ENCODE results near the gene RFXAP.

The RFXAP gene

DNA sequence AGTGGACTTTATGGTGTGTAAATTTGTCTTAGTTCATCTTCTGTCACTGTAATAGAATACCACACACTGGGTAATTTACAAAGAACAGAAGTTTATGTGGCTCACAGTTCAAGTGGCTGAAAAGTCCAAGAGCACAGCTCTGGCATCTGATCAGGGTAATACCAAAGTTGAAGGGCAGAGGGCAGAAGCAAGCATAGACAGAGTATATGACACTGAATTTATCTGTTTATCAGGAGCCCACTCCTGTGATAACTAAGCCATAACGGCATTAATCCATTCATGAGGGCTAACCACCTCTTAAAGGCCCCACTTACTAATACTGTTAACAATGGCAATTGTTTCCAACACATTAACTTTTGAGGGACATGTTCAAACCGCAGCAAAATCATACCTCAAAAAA lies 4.0 kb upstream of the RFXAP start:
- no peak for DNase-seq (ENCODE audit: extremely low read depth in 1 of 2, low read depth in 1 of 2)

DNA sequence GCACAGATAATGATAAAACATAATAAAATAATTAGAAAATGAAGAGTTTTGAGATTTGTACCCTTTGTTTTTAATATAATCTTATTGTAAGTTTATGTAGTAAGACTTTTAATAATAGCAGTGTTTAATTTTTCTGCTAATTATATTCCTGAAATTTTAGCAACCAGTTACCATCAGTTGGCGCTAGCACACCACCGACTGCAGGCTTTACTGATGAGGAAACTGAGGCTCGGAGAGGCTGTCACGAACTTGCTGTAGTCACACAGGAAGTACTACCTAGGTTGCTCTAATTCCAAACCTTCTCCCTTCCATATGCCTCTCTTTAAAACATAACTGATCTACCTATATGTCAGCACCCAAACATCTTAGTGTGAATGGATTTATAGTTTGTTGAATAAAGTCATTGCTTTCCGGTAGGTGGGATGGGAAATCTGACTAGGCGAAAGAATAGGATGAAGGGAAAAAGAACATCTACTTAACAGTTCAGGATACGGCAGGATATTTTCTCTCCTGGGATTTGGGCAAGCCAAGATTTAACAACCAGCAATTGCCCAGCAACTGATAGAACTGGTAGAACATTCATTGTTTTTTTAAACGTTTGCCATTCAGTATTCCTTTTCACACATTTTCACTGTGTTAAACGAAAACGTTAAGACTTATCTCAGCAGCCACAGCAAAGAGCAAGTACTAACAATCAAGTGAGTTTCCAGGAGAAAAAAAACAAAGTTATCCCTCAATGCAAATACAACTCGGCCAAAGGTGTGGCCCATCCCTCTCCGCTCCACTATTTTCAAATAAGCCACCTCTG lies 822 bp upstream of the RFXAP start:
- DNase-seq (ENCODE audit: extremely low read depth in 1 of 2, low read depth in 1 of 2) = no peak

DNA sequence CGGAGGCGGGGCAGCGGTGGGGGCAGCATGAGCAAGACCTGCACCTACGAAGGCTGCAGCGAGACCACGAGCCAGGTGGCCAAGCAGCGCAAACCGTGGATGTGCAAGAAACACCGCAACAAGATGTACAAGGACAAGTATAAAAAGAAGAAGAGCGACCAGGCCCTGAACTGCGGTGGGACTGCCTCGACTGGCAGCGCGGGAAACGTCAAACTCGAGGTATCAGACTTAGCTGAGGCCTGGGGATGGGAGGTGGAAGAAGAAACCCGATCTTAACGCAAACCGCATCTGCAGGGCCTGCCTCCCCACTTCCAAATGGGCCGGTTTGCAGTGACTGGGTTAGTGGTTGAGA lies 693 bp downstream of the RFXAP start:
- DNase-seq (ENCODE audit: extremely low read depth in 1 of 2, low read depth in 1 of 2) = no peak

DNA sequence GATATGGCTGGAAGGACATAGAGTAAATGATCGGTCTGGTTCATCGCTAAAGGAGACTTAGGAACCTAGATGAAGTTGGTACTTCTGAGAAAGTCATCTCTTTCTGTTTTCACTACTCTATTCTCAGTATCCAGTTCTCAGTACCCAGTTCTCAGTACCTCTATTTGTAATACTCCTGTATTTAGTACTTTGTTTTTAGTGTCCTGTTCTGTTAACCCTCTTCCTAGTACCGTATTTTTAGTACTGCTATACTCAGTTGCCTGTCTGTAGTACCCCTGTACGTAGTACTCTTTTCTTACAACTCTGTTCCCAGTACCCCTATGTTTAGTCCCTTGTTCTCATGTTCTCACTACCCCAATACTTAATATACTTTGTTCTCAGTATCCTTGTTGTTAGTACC lies 1.2 kb downstream of the RFXAP start:
- no peak for DNase-seq (ENCODE audit: extremely low read depth in 1 of 2, low read depth in 1 of 2)

DNA sequence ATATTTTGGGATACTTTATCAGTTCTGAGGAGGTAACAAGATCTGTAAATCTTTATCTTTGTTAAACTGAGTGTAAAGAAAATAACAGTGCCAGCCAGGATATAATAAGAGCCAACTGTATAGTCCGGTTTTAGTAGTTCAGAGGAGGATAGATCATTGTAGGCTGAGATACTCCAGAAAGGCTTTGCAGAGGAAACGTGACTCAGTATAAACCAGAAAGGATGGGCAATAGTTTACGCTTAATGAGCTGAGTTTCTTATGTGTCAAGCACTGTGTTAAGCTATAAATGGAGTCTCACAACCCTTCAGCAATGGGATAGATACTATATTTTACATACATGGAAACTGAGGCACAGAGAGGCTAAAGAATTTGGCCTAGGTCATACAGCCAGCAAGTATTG lies 3.8 kb downstream of the RFXAP start:
- DNase-seq (ENCODE audit: extremely low read depth in 1 of 2, low read depth in 1 of 2) = no peak

DNA sequence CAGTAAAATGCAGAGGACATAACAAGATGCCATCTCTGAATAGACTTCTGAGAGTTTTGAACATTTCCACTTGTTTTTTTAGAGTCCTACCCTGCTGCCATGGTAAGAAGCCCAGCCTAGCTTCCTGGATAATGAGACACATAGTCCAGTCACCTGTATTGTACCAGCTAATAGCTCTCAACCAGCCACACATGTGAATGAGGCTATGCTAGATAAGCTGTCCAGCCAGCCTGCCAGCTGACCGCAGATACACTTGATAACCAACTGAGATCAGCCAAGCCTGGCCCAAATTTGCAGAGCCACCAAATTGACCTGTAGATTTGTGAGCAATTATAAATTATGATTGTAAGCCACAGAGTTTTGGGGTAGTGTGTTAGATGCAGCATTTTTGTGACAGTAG lies 10.7 kb downstream of the RFXAP start:
- no peak for DNase-seq (ENCODE audit: extremely low read depth in 1 of 2, low read depth in 1 of 2)

DNA sequence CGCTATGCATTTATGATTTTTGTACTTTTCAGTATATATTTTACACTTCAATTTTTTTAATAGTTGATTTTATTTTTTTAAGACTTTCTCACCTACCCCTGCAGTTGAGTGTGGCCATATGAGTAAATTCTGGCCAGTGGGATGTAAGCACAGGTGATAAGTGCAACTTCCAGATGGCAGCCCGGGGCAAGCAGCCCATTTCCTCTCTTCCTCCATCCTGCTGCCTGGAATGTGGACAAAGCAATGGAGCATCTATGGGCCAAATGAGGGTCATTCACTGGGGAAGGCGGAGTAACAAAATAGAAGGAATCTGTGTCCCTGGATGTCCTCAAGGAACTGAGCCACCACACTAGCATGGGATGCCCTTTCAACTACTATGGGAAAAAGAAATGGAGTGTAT lies 12.3 kb downstream of the RFXAP start:
- DNase-seq (ENCODE audit: extremely low read depth in 1 of 2, low read depth in 1 of 2) = no peak

DNA sequence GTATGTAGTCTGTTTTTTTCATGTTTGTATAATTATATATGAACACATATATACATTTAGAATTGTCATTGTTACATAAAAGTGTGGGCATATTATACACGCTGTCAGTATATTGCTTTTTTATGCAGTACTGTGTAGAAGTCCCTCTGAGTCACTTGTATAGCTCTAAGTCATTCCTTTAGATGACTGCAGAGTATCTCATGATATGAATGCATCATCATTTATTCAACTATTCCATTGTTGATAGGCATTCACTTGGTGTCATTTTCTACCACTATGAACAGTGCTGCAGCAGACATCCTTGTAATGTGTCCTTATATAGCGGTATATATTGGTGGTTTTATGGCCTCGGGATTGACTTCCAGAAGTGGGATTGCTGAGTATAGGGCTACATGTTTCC lies 15.3 kb downstream of the RFXAP start:
- no peak for DNase-seq (ENCODE audit: extremely low read depth in 1 of 2, low read depth in 1 of 2)

DNA sequence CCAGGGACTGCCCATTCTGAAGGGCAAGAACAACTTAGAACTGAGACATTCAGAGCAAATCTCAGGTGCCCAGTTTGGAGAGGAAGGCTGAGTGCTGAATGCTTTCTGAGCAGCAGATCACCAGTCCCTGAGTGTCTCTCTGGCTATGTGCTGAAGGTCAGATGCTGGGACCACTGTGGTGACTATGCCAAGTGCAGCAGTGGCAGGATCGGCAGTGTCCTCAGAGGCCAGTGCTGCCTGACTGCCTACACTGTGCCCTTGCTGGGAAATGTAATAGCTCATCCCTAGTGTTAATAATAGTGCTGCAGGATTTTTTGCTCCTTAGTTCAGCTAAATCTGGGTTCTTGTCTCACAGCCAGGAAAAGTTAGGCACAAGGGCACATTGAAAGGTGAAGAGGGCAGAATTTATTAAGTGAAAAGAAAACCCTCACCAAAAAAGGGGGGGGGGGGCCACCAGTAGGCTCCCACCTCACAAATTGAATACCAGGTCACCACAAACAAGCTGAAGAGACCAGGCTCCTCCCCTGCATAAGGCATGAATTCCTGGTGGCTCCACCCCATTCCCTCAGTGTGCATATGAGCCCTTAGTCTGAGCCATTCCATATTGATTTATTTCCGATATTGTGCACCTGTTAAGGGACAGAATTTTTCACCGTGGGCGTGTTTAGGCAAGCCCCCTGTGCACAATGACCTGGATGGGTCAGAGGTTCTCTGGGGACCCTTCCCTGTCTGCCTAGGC lies 18.5 kb downstream of the RFXAP start:
- DNase-seq (ENCODE audit: extremely low read depth in 1 of 2, low read depth in 1 of 2) = no peak

DNA sequence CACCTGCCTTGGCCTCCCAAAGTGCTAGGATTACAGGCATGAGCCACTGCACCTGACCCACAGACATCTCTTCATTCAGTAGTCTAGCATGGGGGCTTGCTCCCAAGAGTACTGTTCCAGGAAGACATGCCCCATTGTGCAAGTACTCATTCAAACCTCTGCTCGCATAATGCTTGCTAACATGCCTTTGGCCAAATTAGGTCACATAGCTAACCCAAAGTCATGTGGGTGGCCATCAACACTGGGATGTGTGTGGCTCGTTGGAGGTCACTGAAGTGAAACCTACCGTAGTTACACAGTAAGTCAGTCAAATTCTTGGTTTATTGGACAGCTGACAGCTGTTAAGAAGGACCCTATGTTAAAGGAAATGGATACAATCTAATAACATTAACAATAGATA lies 20.3 kb downstream of the RFXAP start:
- DNase-seq (ENCODE audit: extremely low read depth in 1 of 2, low read depth in 1 of 2) = no peak

DNA sequence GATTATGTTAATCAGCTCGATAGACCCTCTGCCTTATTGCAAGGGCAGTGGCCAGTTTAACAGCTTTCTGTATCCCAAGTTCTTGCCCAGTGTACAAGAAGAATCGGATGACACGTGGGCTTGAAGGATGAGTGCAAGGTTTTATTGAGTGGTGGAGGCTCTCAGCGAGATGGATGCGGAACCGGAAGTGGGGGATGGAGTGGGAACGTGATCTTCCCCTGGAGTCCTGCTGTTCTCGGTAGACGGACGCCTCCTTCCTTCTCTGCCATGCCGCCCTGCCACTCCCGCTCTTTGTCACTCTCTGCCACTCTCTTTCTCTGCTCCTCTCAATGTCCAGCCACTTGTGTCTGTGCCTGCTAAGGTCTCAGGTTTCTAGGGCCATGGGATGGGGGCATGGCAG lies 21.0 kb downstream of the RFXAP start:
- DNase-seq (ENCODE audit: extremely low read depth in 1 of 2, low read depth in 1 of 2) = no peak

DNA sequence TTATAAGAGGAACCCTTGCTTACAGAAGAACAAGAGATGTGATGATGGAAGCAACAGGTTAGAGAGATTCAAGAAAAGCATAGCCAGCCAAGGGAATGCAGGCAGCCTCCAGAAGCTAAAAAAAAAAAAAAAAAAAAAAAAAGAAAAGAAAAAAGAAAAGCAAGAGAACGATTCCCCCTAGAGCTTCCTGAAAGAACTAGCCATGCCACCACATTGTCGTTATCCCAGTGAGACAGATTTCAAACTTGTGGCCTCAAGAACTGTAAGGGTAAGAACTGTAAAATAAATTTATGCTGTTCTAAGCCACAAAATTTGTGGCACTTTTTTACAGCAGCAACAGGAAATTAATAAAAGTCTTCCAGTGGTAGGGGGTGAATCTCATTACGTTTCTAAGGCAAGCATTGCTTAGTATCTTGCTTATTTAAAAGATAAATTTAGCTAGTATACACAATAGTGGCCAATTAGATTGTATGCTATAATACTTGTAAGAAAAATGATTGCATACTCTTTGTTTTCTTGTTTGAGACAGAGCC lies 21.8 kb downstream of the RFXAP start:
- no peak for DNase-seq (ENCODE audit: extremely low read depth in 1 of 2, low read depth in 1 of 2)

DNA sequence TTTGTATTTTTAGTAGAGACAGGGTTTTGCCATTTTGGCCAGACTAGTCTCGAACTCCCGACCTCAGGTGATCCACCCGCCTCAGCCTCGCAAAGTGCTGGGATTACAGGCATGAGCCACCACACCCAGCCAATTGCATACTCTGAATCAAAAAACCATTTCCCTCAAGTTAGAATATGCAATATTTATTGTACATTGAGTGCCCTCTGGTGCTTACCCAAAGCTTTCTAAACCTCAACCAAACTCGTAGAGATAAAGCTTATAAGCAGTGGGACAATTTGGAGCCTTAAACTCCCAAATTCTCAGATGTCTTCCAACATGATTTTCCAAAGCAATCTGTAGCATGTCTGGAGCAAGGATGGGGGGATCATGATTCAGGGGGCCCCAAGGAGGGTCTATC lies 22.4 kb downstream of the RFXAP start:
- no peak for DNase-seq (ENCODE audit: extremely low read depth in 1 of 2, low read depth in 1 of 2)

DNA sequence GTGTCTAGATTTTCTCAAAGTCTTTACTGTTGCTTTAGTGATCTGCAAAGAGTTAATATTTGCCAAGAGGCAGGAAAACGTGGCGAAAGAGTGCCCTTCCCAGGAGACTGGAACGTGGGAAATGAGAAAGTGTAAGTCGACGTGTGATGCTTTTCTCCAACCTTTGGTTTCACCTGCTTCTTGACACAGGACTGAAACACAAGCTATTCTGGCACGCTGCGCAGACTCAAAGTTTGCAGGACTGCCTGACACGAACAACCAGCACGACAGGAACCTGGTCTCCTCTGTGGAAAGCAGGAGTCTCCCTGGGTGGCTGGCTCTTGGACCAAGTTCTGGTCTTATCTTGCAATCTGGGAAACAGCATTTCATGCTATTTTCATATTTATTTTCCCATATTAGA lies 28.6 kb downstream of the RFXAP start:
- DNase-seq (ENCODE audit: extremely low read depth in 1 of 2, low read depth in 1 of 2) = no peak

DNA sequence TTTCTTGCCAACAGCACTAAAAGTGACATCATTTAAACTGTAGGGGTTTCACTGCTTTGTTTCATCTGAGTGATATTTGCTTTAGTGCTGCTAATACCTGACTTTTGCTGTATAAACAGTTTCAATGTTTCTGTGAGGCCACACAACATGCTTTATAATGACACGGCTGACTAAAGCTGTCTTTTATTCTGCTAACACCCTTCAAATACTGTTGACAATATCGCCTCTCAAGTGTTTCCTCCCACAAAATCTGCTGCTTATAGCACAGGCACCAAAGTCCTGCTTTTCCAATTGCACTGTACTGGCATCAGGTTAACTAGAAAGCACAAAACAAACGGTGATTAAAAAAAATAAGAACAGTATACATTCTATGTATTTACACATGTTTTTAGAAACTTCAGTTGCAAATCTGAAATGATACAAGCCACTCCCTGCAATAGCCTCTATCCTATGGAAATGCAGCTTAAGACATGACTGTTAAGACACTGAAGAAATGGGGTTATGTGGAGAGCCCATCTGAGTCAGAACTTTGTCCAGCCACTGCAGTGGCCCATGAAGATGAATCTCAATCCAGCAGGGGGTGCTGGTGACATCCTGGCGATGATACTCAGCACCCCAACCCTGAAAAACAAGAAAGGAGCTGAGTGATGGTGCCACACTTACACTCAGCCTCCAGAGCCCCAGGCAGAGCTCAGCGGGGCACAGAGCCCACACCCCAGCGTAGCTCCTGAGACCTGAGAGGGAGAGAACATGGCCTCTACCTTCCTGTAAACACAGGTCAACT lies 29.4 kb downstream of the RFXAP start:
- DNase-seq (ENCODE audit: extremely low read depth in 1 of 2, low read depth in 1 of 2) = no peak

DNA sequence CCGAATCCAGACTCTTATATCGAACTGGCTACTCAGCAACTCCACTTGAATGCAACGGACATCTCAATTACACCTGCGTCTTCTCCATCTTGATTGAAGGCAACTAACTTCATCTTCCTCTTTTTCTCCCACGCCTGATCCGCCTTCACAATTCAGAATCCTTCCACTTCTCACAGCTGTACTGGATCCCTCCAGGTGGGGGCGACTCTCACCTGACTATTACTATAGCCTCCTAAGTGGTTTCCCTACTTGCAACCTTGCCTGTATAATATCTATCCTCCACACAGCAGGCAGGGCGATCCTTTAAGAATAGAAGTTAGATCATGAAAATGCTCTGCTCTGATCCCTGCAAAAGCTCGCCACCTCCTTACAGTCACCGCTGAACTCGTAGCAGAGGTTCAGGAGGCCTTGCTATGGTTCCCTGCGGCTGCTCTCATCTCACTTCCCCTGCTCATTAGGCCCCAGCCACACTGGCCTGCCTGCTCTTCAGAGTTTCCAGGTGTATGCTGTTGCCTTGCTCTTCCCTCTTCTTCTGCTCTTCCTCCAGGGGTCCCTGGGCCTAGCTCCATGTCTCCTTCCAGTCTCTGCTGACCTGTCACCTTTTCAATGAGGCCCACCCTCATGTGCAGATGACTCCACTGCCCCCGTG lies 31.9 kb downstream of the RFXAP start:
- DNase-seq (ENCODE audit: extremely low read depth in 1 of 2, low read depth in 1 of 2) = no peak

DNA sequence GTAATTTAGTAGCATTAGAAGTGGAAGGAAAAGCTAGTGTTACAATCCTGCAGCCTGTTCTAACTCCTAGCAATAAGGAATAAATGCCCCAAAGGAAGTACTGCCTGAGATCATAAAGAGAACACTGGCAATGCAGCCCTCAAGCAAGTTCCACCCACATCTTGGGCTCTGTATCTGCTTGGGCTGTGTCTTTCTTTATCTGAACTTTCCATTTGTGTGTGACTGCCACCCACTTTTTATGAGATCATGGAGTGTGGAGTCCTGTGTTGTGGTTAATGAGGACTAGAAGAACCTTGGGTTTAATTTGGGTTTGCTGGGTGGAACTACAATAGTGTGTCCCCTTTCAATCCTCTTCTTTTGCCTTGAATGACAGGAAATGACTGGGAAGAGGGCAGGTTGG lies 38.2 kb downstream of the RFXAP start:
- no peak for DNase-seq (ENCODE audit: extremely low read depth in 1 of 2, low read depth in 1 of 2)

DNA sequence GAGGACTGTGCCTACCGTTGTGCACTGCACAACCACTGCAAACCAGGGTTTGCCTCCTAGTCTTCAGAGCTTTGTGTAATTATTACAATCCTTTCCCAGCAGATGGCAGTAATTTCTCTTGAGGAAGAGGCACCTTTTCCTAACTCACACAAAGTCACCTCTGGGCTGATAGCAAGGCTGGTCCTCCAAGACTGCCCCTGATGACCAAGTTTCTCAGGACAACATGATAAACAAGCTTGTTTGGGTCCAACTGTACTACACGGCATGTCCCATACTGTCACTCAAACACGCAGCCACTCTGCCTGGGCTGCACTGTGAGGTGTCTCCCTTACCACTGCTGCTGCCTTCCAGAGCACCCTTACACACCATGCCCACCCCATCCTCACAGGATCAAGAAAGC lies 39.3 kb downstream of the RFXAP start:
- DNase-seq (ENCODE audit: extremely low read depth in 1 of 2, low read depth in 1 of 2) = no peak

DNA sequence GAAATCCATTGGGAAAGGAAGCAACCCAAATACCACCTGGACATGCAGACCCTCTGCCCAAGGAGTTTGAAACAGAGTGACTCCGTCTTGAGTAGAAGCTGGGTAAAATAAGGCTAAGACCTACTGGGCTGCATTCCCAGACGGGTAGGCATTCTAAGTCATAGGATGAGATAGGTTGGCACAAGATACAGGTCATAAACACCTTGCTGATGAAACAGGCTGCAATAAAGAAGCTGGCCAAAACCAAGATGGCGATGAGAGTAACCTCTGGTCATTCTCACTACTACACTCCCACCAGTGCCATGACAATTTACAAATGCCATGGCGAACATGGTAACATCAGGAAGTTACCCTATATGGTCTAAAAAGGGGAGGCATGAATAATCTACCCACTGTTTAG lies 40.2 kb downstream of the RFXAP start:
- no peak for DNase-seq (ENCODE audit: extremely low read depth in 1 of 2, low read depth in 1 of 2)

DNA sequence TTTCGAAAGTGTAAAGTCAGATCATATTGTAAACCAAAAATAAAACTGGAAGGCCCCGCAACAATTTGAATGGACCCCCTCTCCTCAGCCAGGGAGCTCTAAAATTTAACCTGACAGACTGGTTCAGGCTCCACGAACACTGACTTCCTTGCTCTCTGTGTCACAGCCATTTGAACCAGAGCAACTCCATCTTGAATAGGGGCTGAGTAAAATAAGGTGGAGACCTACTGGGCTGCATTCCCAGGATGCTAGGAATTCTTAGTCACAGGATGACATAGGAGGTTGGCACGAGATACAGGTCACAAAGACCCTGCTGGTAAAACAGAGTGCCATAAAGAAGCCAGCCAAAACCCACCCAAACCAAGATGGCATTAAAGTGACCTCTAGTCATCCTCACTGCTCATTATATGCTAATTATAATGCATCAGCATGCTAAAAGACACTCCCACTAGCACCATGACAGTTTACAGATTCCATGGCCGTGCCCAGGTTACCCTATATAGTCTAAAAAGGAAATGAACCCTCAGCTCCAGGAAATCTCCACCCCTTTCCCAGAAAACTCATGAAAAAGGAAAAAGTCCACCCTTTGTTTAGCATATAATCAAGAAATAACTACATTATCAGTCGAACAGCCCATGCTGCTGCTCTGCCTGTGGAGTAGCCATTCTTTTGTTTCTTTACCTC lies 43.1 kb downstream of the RFXAP start:
- DNase-seq (ENCODE audit: extremely low read depth in 1 of 2, low read depth in 1 of 2) = no peak

DNA sequence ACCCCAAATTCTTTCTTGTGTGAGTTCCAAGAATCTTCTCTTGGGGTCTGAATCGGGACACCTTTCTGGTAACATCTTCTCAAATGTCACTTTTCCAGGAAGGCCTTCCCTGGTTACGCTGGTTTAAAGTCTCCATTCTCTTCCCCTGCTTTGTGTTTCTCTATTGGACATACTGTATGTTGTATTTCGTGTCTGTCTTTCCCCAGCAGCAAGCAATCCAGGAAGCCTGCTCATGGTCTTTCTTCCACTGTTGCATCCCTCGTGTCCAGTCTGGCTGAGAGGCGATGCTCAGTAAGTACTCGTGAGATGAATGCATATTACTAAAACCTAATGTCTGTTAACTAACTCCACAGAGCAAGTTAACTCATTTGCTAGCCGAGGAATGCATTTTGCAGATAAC lies 43.7 kb downstream of the RFXAP start:
- DNase-seq (ENCODE audit: extremely low read depth in 1 of 2, low read depth in 1 of 2) = no peak
